ENCODE measurements around the gene SLAMF1.

Gene SLAMF1

DNA sequence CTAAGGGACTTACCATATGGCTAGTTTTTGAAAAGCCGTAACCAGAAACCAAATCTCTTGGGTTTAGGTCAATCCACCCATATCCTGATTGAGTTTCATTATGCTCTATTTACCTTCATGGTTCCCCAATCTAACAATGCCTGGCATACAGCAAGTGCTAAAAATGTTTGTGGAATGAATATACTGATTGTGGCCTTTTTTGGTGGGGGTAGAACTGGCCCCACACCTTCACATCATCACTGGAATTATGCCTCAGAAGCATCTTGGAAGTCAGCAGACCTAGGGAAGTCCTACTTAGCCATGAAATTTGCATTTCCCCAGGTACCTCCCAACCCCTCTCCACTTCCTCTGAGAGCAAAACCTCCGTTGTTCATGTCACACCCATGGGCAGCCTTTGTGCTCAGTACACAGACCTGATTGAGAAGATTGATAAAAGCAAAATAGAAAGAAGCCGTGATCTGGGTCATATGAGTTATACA, 17.8 kb upstream of the SLAMF1 start:
- DNase-seq, result no peak

DNA sequence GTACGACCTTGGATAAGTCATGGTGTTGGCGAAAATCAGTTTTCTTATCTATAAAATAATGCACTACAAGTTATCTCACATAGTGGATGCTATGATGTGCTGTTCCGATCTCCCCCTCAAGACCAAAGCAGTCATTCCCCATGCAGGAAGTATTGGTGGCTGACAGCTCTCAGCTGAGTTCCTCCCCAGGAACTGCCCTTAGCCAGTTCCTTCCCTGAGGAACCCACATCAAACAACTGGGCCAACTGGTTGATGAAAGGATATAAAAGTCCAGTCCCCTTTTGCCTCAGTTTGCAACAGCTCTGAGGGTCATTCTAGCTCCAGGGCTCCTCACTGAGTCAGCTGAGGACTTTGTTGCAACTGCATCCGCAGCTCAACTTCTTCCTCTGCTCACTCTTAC, 16.1 kb upstream of the SLAMF1 start:
- DNase-seq, result no peak

DNA sequence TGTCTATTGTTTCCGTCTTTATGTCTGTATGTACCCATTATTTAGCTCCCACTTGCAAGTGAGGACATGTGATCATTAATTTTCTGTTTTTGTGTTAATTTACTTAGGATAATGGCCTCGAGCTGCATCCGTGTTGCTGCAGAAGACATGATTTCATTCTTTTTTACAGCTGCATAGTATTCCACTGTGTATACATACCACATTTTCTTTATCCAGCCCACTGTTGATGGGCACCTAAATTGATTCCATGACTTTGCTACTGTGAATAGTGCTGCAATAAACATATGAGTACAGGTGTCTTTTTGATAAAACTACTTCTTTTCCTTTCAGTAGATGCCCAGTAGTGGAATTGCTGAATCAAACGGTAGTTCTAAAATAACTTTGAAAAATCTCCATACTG, 12.7 kb upstream of the SLAMF1 start:
- no peak for DNase-seq

DNA sequence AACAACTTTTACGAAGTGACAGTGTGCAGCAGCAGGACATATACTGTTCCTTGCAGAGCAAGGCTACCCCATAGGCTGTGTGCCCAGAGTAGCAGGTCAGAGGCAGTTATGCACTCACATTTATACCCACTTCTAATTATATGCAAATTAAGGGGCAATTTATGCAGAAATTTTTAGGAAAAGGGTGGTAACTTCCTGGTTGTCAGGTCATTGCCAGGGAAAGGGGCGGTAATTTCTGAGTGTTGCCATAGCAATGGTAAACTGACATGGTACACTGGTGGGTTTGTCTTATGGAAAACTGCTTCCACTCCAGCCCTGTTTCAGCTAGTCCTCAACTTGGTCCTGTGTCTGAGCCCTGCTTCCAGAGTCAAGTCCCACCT, 12.0 kb upstream of the SLAMF1 start:
- no peak for DNase-seq

DNA sequence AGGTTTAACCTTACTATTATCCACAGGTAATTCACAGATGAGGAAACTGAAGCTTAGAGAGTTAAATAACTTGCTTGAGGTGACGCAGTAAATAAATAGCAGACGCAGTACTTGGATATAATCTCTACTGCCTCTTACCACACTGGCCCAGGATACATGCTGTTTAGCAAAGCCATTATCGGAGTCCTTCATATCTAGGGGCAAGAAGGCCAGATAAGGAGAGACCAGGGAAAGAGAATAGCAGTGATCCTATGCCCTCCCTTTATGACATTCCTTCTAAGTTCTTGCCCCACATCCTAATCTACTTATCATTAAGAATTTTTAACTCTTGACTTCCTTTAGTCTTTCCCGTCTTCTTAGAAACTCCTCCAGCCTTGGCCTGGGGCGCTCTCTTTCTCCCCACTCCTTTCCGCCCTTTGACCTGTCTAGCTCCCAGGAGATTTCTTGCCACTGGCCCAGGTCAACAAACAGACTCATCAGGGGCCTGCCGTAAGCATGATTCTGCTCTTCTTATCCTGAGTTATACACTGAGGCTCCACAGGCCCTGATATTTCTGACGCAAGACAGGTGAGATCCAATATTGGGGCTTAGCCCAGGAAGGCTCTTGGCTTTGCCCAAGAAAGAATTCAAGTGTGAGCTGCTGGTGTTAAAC, 11.4 kb upstream of the SLAMF1 start:
- DNase-seq, result no peak

DNA sequence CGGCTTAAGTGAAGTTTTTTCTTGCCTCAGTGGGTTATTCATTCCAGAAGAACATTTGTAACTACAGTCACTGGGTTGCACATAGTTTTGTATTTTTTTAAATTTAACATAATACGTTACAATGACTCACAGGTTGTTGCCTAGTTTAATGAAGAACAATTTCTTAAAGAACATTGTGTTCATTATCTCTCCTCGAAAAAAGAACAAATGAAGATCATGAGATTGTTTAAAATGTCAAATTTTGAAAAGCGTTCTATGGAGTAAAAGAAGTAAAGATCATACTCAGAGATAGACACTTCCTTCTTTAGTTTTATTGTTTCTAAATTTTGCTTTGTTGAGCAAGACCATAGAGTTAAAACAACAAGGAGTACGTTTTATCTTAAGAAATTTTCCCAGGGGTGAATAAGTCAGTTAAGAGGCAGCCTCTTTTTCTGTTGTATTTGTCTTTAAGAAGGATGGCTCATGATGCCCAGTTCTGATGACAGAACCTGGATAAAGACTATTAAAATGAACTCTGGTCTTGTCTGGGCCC, 10.5 kb upstream of the SLAMF1 start:
- DNase-seq, result no peak

DNA sequence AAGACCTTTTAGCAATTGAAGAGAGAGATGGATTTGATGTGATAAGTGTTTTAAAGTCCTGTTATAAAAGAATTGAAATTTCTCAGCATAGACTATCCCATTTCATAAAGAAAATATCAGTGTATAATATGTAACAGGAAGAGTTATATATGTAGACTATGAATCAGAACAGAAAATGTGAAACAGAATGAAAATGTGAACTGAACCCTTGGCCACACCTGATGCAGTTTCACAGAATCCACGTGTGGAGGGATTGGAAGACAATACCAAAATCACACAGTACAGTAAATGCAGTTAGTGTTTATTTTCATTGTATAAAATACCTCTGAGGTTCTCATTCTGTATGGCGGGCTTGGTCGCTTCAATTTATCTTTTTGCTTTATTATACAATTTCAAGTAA, 9.9 kb upstream of the SLAMF1 start:
- DNase-seq, result no peak

DNA sequence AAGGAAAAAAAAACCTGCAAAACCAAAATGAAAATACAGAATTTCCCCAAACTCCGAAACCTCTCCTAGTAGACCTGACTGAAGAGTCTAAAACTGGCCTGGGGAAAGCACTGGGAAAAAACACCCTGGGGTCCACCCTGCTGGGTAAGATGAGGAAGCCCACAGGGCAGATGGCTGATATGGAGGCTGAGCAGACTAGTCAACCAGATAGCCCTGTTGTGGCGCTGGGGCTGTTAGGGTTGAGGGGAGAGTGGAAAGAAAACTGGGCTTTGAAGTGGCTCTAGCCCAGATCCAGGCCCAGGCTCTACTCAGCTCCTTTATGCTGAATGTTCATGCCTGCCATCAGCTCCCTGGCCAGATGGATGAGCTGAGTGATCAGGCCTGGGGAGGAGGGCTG, 6.8 kb upstream of the SLAMF1 start:
- DNase-seq, result no peak

DNA sequence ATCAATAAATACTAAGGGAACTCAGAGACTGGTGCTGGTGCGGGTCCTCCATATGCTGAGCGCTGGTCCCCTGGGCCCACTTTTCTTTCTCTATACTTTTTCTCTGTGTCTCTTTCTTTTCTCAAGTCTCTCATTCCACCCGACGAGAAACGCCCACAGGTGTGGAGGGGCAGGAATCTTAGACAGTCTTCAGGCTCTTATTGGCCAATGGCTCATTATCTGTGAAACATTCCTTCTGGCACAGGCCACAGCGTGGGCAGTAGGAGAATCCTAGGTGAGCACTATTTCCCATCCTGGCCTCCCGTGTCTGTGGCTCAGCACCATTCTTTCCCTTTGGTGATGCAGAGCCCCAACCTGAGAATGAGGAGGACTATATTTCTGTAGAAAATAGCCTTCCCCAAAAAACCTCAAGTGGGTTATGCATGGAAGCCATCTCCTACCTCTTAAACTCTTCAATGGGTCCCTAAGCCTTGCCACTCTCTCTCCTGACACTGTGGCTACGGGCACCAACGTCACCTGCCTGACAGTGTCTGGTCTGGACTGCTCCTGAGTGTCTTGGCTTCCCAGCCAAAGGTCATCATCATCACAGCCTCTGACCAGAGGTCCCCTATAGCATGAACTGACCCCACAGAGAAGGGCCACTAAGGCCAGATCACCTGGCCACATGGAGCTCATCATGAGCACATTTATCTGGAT, 6.2 kb upstream of the SLAMF1 start:
- no peak for DNase-seq

DNA sequence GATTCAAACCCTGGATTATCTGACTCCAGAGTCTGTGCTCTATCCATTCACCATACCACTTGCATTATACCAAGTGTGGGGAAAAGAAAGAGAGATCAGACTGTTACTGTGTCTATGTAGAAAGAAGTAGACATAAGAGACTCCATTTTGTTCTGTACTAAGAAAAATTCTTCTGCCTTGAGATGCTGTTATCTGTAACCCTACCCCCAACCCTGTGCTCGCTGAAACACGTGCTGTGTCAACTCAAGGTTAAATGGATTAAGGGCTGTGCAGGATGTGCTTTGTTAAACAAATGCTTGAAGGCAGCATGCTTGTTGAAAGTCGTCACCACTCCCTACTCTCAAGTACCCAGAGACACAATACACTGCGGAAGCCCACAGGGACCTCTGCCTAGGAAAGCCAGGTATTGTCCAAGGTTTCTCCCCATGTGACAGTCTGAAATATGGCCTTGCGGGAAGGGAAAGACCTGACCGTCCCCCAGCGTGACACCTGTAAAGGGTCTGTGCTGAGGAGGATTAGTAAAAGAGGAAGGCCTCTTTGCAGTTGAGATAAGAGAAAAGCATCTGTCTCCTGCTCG, 5.3 kb upstream of the SLAMF1 start:
- DNase-seq, result peak; percentile 72

DNA sequence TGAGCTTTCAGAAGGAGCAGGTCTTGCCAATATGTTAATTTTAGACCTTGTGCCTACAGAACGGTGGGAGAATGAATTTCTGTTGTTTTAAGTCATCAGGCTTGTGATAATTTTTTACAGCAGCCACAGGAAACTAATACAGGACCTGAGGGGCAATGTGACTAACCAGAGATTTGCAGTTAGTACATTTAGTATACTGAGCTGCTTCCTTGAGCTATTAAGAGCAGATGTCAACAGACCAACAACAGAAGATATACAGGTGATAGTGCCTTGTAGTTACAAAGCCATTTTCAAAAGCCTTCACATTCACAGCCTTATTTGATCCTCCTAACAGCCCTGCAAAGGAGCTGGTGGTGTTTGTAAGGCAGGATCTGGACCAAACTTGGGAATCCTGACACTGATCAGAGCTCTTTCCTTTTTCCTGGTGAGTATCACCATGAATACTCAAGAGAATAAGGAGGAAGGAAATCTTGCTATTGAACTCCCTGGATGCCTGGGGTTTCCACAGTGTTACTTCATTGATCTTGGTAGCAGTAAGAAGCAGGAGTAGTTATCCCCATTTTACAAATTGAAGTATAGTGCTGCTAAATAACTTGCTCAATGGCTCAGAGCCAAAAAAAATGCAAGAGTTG, 4.7 kb upstream of the SLAMF1 start:
- DNase-seq, result no peak

DNA sequence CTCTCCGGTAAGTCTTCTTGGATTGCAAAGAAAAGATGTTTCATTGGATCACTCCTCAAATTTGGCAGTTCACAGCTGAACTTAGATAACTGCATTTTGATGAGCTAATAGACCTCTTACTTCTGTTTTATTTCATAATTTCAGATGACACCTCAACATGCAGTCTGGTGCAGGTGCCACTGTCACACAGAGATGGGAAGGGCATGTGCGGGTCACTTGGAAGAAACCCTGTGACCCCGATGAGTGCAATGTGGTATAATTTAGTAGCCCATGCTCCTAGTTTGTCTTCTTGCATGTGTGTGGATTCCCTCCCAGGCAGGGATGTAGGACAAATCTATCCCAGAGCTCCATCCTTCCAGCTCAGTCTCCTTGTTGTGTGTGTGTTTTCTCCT, 481 bp upstream of the SLAMF1 start:
- no peak for DNase-seq

DNA sequence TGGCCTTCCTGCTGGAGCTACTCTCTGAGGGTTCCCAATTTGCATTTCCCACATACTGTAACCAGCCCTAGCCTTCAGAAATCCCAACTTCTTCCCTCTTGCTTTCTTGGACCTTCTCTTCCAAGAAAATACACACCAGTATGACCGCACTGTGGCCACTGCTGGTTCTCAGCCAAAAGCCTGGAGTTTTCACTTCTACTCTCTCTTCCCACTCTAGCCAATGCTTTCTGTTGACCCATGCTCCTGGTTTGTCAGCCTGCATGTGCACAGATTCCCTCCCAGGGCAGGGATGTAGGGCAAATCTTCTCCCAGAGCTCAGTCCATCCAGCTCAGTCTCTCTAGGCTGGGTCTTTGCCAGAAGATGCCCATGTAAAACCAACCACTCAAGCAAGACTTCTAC, 664 bp downstream of the SLAMF1 start:
- DNase-seq, result no peak

DNA sequence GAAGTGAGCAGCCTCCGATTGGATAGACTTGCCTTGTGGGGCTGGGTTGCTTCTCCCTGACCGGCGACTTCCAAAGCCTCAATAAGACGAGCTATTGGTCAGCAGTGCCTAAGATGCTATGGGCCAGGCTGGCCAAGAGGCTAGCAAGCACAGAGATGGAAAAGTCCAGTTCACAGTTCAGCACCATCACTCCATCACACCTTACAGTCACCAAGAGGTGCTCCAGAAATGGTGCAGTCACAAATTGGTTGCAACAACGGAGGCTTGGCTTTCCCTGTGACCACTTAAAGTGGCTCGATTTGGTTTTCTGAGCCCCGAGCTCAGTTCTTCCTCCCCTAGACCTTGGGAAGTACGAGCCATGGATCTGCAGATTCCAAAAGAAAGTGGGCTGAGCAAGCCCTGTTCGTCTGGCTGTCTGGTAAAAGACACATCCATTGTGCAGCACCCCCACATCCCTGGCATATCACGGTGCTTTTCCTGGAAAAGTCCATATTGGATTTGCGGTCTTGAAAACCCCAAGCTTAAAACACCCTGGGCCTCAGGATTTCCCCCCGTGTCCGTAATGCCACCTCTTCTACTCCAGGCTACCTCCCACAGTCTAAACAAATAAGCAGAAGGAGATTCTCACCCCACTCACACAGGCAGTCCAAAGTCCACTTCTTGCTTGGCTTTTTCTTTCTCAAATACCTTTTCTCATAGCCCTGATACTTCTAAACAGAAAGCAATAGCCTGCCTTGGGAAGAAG, 1.3 kb downstream of the SLAMF1 start:
- DNase-seq, result no peak

DNA sequence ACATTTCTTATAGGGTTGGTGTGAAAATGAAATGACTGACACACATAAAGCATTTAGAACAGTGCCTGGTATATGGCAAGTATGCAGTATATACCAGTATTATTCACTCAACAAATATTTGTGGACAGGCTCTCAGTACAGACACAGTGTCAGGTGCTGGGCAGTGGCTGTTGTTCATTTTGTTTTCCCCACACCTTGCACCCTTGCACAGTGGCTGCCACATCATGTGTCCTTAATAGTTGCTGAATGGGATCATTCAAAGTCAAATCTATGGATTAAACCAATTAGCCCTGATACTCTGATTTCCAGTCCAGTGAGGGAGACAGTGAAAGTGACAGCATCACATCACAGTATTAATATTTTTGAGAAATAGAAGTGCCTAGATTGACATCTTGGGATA, 2.4 kb downstream of the SLAMF1 start:
- no peak for DNase-seq

DNA sequence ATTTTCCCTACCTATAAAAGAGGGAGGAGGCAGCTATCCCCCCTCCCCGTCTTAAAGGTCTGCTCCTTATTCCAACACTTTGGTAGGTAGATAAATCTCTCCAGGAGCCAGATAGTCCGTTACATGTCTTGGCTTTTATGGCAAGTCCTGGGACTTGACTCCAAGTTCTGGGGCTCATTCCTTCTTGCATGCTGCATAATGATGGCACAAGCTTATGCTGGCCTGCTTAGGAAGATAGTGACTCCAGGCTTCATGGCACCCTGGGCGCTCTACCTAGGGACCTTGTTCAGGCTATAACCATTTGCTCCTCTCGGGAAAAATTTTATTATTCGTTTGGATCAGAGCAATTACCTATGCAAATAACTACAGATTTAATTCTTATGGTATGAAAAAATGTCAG, 3.7 kb downstream of the SLAMF1 start:
- no peak for DNase-seq

DNA sequence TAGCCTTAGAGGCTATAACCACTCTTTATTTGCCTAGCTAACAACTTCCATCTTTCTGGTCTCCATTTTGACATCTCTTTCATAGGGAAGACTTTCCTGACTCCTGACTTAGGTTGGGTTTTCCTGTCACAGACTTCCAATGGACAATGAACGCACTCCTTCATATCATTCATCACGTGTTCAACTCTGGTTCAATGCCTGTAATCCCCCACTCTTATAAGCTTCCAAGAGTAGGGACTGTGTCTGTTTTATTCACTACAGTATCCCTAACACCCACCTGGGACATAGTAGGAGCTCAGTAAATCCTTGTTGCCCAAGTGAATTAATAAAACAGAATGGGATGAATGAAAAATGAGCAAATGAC, 4.6 kb downstream of the SLAMF1 start:
- no peak for DNase-seq

DNA sequence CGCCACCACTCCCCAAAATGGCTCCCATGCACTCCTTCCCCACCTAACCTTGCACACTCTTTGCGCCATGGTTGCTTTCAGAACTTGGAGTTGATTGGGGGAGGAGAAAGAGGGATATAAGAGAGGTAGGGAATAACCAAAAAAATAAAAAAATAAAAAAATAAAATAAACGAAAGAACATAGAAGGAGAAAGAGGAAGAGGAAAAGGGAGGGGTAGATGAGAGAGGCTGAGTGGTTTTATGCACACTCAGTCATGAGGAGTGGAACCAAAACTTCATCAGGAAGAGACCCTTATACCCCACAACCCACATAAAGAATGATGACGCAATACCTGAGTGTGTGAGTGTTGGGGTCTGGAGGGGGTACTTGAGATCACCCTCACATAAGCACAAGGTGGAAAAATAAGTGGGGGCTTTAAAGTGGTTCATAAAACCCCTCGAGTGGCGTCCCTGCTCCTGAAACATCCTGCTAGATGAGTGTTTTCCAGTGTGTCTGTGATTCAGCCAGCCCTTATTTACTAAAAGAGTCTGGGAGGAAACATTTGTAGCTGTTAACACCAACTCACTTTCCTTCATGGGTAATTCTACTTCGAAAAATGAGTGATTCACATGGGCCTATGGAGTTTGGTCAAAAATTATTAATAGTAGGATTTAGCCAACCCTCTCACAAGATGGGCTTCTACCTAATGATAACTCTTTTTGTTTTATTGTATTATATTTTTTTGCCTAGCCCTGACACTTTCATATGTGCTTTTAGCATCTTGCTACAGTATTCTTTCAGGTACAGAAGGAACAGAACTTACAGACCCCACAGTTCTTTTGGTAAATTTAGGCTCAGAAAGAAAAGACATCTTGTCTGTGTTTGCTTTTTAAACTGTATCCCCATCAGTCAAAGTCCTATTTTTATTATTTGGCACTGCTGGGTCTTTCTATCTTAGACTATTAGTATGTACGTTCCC, 5.2 kb downstream of the SLAMF1 start:
- no peak for DNase-seq

DNA sequence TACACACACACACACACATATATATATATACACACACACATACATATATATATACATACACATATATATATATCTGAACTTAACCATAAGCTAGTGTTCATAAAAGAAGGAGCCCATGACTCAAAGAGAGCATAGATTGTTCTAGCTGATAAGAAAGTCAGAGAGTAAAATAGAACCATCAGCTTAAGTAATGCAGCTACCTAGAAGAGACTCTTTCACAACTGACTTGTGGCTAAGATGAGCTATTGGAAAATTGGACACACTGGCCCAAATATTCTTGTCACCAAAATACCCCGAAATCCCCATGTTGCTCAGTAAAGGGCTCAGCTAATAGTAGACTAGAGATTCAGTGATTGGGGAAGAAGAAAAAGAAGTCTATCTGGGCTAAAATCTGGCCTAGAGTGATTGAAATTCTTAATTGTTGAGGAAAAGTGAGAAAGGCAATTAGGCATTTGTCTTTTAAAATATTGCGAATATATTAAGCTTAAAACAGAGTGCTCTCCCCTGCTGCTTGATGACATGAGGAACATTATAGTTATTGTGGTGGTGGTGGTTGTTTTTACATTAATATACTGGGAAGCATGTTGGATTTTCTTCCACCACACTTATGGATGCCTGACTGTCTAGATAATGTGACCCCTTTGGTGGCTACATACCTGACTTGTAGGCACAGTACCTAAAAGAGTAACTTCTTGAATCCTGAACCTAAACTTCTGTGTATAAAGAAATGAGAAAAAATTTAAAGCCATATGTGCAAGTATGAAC, 6.3 kb downstream of the SLAMF1 start:
- no peak for DNase-seq

DNA sequence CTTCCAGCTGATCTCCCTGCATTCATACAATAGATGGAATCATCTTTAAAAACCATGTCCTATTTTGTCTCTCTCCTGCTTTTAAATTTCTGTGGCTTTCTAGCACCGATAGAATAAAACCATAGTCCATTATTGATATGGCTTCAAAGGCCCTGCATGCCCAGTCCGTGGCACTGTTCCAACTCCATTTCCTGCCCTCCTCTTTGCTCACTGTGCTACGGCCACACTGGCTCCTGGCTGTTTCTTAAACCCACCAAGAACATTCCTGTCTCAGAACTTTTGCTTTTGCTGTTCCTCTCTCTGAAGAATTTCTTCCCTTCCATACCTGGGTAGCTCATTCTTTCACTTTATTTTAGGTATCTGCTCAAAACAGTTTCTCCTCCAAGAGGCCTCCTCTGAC, 7.2 kb downstream of the SLAMF1 start:
- DNase-seq, result peak; percentile 5

DNA sequence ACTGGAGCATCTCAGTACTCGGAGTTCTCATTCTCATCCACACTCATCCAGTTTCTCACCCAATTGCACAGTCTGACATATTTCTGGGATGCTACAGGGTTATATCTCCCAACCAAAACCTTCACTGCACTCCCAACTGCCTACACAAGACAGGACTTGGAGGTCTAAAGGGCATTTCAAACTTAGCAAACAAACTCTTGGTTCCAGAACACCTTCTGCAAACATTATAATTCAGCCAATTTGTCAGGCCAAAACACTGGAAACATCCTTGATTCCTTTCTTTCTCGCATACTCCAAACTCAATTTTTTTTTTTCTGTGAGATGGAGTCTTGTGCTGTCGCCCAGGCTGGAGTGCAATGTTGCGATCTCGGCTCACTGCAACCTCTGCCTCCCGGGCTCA, 7.9 kb downstream of the SLAMF1 start:
- DNase-seq, result no peak
